NCI-H82 (cell line): ENCODE data around the gene C11orf71.

Experiments
- DNase-seq: peaks from one replicate; lab custom pipeline; 2025; lab: John Stamatoyannopoulos, UW

C11orf71 gene

GRCh38 chr11:114399490-114400215, 658 bp downstream of the C11orf71 start:
- peak; percentile 86 for DNase-seq

GRCh38 chr11:114398303-114398920, 1.9 kb downstream of the C11orf71 start:
- DNase-seq = no peak

GRCh38 chr11:114397349-114397982, 2.8 kb downstream of the C11orf71 start:
- DNase-seq = no peak

GRCh38 chr11:114396916-114397315, 3.4 kb downstream of the C11orf71 start:
- DNase-seq = no peak

GRCh38 chr11:114395736-114396135, 4.6 kb downstream of the C11orf71 start:
- DNase-seq = peak; percentile 45

GRCh38 chr11:114392735-114393667, 7.3 kb downstream of the C11orf71 start:
- no peak for DNase-seq

GRCh38 chr11:114386545-114386944, 13.8 kb downstream of the C11orf71 start:
- no peak for DNase-seq

GRCh38 chr11:114386131-114386530, 14.2 kb downstream of the C11orf71 start:
- no peak for DNase-seq

- DNase-seq = no peak
Measured at GRCh38 chr11:114384487-114384886, 15.8 kb downstream of the C11orf71 start.

GRCh38 chr11:114382509-114382908, 17.8 kb downstream of the C11orf71 start:
- DNase-seq = no peak

GRCh38 chr11:114379394-114380069, 20.8 kb downstream of the C11orf71 start:
- no peak for DNase-seq

GRCh38 chr11:114377612-114378267, 22.6 kb downstream of the C11orf71 start:
- DNase-seq = no peak

GRCh38 chr11:114375052-114375451, 25.3 kb downstream of the C11orf71 start:
- DNase-seq = no peak

- DNase-seq = no peak
Measured at GRCh38 chr11:114368918-114369680, 31.2 kb downstream of the C11orf71 start.

GRCh38 chr11:114367244-114367957, 32.9 kb downstream of the C11orf71 start:
- DNase-seq = no peak

GRCh38 chr11:114366331-114367243, 33.7 kb downstream of the C11orf71 start:
- DNase-seq = no peak

GRCh38 chr11:114362958-114363357, 37.4 kb downstream of the C11orf71 start:
- no peak for DNase-seq

- DNase-seq = no peak
Measured at GRCh38 chr11:114362326-114362725, 38.0 kb downstream of the C11orf71 start.
